ENCODE data around the gene TSEN15. TPM values are rescaled to one million over a fixed set of nuclear protein-coding genes. Genes with fewer than 3 reads are reported as not detected.

Gene TSEN15
- total and polyA plus RNA-seq, 9 of the 15 experiments (the other 6 are each of a cell fraction or from before 2014, with no cell fraction given), result 25.6 to 121 (median 91.3) TPM

DNA sequence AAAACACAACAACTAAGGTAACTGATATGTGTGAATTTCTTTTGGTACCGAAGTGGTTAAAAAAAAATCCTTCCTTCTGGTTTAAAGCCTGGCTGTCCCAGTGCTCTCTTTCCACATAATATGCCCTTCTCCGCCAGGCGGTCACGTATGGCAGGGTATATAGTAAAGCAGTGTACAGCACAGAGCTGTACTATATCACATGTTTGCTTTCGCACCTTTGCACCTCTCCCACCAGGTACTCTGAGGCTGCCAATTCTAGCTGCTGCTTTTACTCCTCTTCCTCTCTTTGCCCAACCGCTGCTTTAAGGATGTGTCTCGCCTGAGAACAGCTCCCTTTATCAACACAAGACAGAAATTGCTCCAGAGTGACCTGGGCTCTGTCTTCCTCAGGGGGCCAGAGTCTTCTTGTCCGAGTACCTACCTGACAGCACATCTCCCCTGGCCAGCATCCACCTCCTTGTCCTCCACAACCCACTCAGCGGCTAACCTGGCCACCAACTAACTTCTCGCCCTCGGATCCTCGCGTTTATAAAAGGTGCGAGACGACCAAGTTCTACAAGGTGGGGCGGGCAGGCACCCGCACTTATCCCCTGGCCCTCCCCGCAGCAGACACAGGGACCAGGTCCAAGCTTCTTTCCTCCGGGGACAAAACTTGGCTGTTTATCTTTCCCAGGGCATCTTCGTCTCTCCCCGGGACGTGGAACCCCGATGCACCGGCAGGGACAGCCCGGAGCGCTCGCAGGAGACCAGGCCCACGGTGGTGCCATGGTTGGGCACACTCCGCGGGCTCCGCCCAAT, 15.6 kb upstream of the TSEN15 start (continued):
- TF ChIP-seq SRSF3 (IDR thresholded peaks at IDR 0.05; ENCODE audit: insufficient read depth, low read length) (no peak), TCF3 (CRISPR knock-in tag; IDR thresholded peaks at IDR 0.05) (no peak), ELF4 (CRISPR knock-in tag; IDR thresholded peaks at IDR 0.05) (peak; percentile 77; the same call in 1 of the 2 replicates), POLR2H (tag; IDR thresholded peaks at IDR 0.05; ENCODE audit: low read depth) (no peak; the same call in 1 of the 2 replicates), STAT5A (IDR thresholded peaks at IDR 0.05; ENCODE audit: borderline replicate concordance, low read length) (no peak), POLR2A (conservative IDR thresholded peaks at IDR 0.05) (peak; percentile 40; the same call in 1 of the 2 replicates), ETV5 (CRISPR knock-in tag; IDR thresholded peaks at IDR 0.05; ENCODE audit: low read depth) (no peak), CEBPB (tag; IDR thresholded peaks at IDR 0.05) (no peak), LARP7 (IDR thresholded peaks at IDR 0.05) (no peak), ZSCAN29 (IDR thresholded peaks at IDR 0.05) (no peak), NCOA4 (IDR thresholded peaks at IDR 0.05; ENCODE audit: partially characterized antibody) (no peak), BCL6 (CRISPR knock-in tag; IDR thresholded peaks at IDR 0.05) (no peak), CBX2 (IDR thresholded peaks at IDR 0.05; ENCODE audit: insufficient read depth, low read length, poor library complexity, severe bottlenecking) (no peak), BRD9 (IDR thresholded peaks at IDR 0.05; ENCODE audit: low read depth, partially characterized antibody) (no peak), PHF21A (IDR thresholded peaks at IDR 0.05; ENCODE audit: borderline replicate concordance, low read depth) (no peak), CCAR2 (IDR thresholded peaks at IDR 0.05; ENCODE audit: low read depth, low read length) (no peak), NFE2L1 (tag; IDR thresholded peaks at IDR 0.05; ENCODE audit: borderline replicate concordance, low read depth) (no peak), MXI1 (IDR thresholded peaks at IDR 0.05; ENCODE audit: low read depth, low read length) (no peak)
- TF ChIP-seq, protein P1, sequence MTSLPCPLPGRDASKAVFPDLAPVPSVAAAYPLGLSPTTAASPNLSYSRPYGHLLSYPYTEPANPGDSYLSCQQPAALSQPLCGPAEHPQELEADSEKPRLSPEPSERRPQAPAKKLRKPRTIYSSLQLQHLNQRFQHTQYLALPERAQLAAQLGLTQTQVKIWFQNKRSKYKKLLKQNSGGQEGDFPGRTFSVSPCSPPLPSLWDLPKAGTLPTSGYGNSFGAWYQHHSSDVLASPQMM (CRISPR knock-in tag; IDR thresholded peaks at IDR 0.05), result no peak
- TF ChIP-seq, protein P2, sequence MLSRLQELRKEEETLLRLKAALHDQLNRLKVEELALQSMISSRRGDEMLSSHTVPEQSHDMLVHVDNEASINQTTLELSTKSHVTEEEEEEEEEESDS (CRISPR knock-in tag; IDR thresholded peaks at IDR 0.05), result no peak
- TF ChIP-seq, protein P3, sequence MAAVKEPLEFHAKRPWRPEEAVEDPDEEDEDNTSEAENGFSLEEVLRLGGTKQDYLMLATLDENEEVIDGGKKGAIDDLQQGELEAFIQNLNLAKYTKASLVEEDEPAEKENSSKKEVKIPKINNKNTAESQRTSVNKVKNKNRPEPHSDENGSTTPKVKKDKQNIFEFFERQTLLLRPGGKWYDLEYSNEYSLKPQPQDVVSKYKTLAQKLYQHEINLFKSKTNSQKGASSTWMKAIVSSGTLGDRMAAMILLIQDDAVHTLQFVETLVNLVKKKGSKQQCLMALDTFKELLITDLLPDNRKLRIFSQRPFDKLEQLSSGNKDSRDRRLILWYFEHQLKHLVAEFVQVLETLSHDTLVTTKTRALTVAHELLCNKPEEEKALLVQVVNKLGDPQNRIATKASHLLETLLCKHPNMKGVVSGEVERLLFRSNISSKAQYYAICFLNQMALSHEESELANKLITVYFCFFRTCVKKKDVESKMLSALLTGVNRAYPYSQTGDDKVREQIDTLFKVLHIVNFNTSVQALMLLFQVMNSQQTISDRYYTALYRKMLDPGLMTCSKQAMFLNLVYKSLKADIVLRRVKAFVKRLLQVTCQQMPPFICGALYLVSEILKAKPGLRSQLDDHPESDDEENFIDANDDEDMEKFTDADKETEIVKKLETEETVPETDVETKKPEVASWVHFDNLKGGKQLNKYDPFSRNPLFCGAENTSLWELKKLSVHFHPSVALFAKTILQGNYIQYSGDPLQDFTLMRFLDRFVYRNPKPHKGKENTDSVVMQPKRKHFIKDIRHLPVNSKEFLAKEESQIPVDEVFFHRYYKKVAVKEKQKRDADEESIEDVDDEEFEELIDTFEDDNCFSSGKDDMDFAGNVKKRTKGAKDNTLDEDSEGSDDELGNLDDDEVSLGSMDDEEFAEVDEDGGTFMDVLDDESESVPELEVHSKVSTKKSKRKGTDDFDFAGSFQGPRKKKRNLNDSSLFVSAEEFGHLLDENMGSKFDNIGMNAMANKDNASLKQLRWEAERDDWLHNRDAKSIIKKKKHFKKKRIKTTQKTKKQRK (IDR thresholded peaks at IDR 0.05; ENCODE audit: borderline replicate concordance, low read depth, low read length), result no peak
- TF ChIP-seq, protein P4, sequence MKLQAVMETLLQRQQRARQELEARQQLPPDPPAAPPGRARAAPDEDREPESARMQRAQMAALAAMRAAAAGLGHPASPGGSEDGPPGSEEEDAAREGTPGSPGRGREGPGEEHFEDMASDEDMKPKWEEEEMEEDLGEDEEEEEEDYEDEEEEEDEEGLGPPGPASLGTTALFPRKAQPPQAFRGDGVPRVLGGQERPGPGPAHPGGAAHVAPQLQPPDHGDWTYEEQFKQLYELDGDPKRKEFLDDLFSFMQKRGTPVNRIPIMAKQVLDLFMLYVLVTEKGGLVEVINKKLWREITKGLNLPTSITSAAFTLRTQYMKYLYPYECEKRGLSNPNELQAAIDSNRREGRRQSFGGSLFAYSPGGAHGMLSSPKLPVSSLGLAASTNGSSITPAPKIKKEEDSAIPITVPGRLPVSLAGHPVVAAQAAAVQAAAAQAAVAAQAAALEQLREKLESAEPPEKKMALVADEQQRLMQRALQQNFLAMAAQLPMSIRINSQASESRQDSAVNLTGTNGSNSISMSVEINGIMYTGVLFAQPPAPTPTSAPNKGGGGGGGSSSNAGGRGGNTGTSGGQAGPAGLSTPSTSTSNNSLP (IDR thresholded peaks at IDR 0.05; ENCODE audit: borderline replicate concordance, low read depth, low read length), result no peak

All from K562 (cell line).